ENCODE measurements around the gene PAH. TPM values are rescaled to one million over a fixed set of nuclear protein-coding genes. Genes with fewer than 3 reads are reported as not detected.
A peak's percentile ranks its signal among the peaks of the same experiment; 100 is the strongest.

Gene PAH
- total and polyA plus RNA-seq, 2 of the 13 experiments (the other 11 are each of a cell fraction or from before 2014, with no cell fraction given), result 192 to 451 TPM

DNA sequence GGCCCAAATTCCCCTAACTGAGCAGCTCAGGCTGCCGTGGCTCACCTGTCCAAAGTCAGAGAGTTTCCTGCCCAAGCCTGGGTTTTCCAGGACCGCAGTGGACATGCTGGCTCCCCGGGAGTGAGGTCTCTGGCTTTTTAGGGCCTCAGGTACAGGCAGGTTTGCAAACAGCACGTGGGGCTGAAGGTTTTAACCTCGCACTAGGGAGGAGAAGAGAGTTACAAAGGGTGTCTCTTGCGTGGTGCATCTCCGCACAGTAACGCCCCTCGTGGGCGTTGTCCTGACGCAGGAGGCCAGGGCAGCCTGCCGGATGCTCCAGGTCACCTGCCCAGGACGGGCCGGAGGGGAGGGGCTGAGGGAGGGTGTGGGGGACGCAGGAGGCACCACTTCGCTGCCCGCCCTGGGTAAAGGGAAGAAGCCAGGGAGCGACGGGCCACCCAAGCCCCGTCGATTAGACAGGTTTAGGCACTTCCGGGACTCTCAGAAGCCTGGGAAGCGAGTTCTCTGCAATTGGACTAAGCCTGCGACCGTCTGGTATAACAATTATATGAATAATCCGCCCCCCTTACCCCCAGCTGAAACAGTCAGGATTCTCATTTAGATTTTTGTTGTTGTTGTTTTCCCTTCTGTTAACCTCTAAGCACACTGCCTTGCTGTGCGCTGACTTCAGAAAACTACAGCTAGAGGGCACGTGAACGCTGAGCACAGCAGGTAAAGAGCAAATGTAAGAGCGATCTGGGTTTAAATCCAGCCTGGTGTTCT lies at the start of gene PAH (continued):
- peak; percentile 81; the same call in 1 of the 2 replicates for TF ChIP-seq SNAI1 (CRISPR knock-in tag; IDR thresholded peaks at IDR 0.05; ENCODE audit: borderline replicate concordance)
- TF ChIP-seq CHD2 (IDR thresholded peaks at IDR 0.05; ENCODE audit: low read depth, low read length), result no peak
- 0 out of 2 replicates have a peak, but pooled peaks have one; percentile 55 for TF ChIP-seq TMF1 (CRISPR knock-in tag; IDR thresholded peaks at IDR 0.05; ENCODE audit: low read depth)
- TF ChIP-seq ELF4 (CRISPR knock-in tag; IDR thresholded peaks at IDR 0.05; ENCODE audit: borderline replicate concordance), result 0 out of 2 replicates have a peak, but pooled peaks have one; percentile 53
- TF ChIP-seq ZBTB49 (CRISPR knock-in tag; IDR thresholded peaks at IDR 0.05; ENCODE audit: borderline replicate concordance), result no peak
- TF ChIP-seq ZNF768 (CRISPR knock-in tag; IDR thresholded peaks at IDR 0.05), result 0 out of 2 replicates have a peak, but pooled peaks have one; percentile 51
- peak in 1 of 2 experiments; percentile 88; a peak in 2 of 4 replicates for TF ChIP-seq KLF16 (CRISPR knock-in tag; IDR thresholded peaks at IDR 0.05)
- peak; percentile 39; the same call in 1 of the 2 replicates for TF ChIP-seq ZNF121 (CRISPR knock-in tag; IDR thresholded peaks at IDR 0.05)
- TF ChIP-seq PCBP1 (IDR thresholded peaks at IDR 0.05; ENCODE audit: borderline replicate concordance, low read depth, low read length), result 0 out of 2 replicates have a peak, but pooled peaks have one; percentile 60
- peak; percentile 78; the same call in 1 of the 2 replicates for TF ChIP-seq ZNF598 (CRISPR knock-in tag; IDR thresholded peaks at IDR 0.05; ENCODE audit: borderline replicate concordance)
- peak; percentile 75; the same call in 1 of the 2 replicates for TF ChIP-seq ARNT2 (CRISPR knock-in tag; IDR thresholded peaks at IDR 0.05; ENCODE audit: low read depth)
- peak; percentile 84 for TF ChIP-seq MED8 (CRISPR knock-in tag; IDR thresholded peaks at IDR 0.05; ENCODE audit: insufficient replicate concordance)
- TF ChIP-seq HMG20B (CRISPR knock-in tag; conservative IDR thresholded peaks at IDR 0.05), result 0 out of 2 replicates have a peak, but pooled peaks have one; percentile 46
- peak; percentile 73; the same call in 1 of the 2 replicates for TF ChIP-seq ZSCAN20 (CRISPR knock-in tag; IDR thresholded peaks at IDR 0.05; ENCODE audit: borderline replicate concordance)
- TF ChIP-seq SOX13 (IDR thresholded peaks at IDR 0.05), result peak; percentile 56; the same call in 1 of the 2 replicates
- peak in 1 of 2 experiments; percentile 77; a peak in 2 of 4 replicates for TF ChIP-seq SOX13 (CRISPR knock-in tag; conservative IDR thresholded peaks at IDR 0.05 in 1 of 2, IDR thresholded peaks at IDR 0.05 in 1 of 2)
- TF ChIP-seq SP5 (CRISPR knock-in tag; IDR thresholded peaks at IDR 0.05; ENCODE audit: borderline replicate concordance, low read depth), result peak; percentile 78
- TF ChIP-seq EED (CRISPR knock-in tag; IDR thresholded peaks at IDR 0.05), result peak; percentile 64; the same call in 1 of the 2 replicates
- TF ChIP-seq YEATS2 (CRISPR knock-in tag; IDR thresholded peaks at IDR 0.05; ENCODE audit: borderline replicate concordance), result peak; percentile 52; the same call in 1 of the 2 replicates
- peak; percentile 28 for TF ChIP-seq ZNF18 (CRISPR knock-in tag; IDR thresholded peaks at IDR 0.05; ENCODE audit: insufficient replicate concordance)

Measured in HepG2 (cell line).